ENCODE results near the gene CACNG7.

Gene CACNG7

GRCh38 chr19:53958823-53959757 is 50.0 kb downstream of the CACNG7 start:
- no peaks in the 10 kb centered on the region; the same call in 1 of the 2 replicates for H4K20me1 ChIP-seq
- H3K4me2 ChIP-seq = peak overlapping the region; percentile 14; the same call in 1 of the 2 replicates
- no peaks in the 10 kb centered on the region for H3K36me3 ChIP-seq
- no peak overlapping the region for H3K4me3 ChIP-seq
- H3K27me3 ChIP-seq = peaks cover 73% of the 10 kb centered on the region
- TF ChIP-seq Cebpa-rat (IDR thresholded peaks at IDR 0.05) = no peak
- H3K9me3 ChIP-seq = no peaks in the 10 kb centered on the region
- H3K4me1 ChIP-seq = peaks cover 20% of the 10 kb centered on the region
- no peak overlapping the region for H3K27ac ChIP-seq
- H3K9ac ChIP-seq = no peak overlapping the region

- Histone ChIP-seq H3K27ac (no peak overlapping the region), H3K27me3 (peaks cover 81% of the 10 kb centered on the region), H3K9ac (no peak overlapping the region), H3K4me2 (no peak overlapping the region), H3K4me1 (peaks cover 31% of the 10 kb centered on the region), H4K20me1 (no peaks in the 10 kb centered on the region; the same call in 1 of the 2 replicates), H3K4me3 (no peak overlapping the region), H3K36me3 (no peaks in the 10 kb centered on the region), H3K9me3 (no peaks in the 10 kb centered on the region)
- no peak for TF ChIP-seq Cebpa-rat (IDR thresholded peaks at IDR 0.05)
Measured at GRCh38 chr19:53960187-53960586, 51.1 kb downstream of the CACNG7 start.

GRCh38 chr19:53960886-53961285 is 51.8 kb downstream of the CACNG7 start:
- no peaks in the 10 kb centered on the region; the same call in 1 of the 2 replicates for H4K20me1 ChIP-seq
- H3K4me1 ChIP-seq = peaks cover 34% of the 10 kb centered on the region
- H3K4me3 ChIP-seq = no peak overlapping the region
- H3K27me3 ChIP-seq = peaks cover 81% of the 10 kb centered on the region
- no peak overlapping the region for H3K4me2 ChIP-seq
- TF ChIP-seq Cebpa-rat (IDR thresholded peaks at IDR 0.05) = no peak
- H3K27ac ChIP-seq = no peak overlapping the region
- no peaks in the 10 kb centered on the region for H3K36me3 ChIP-seq
- H3K9me3 ChIP-seq = no peaks in the 10 kb centered on the region
- no peak overlapping the region for H3K9ac ChIP-seq

GRCh38 chr19:53961523-53962356 is 52.7 kb downstream of the CACNG7 start:
- no peaks in the 10 kb centered on the region for H3K36me3 ChIP-seq
- H3K4me2 ChIP-seq = no peak overlapping the region
- H3K4me3 ChIP-seq = no peak overlapping the region
- H3K9me3 ChIP-seq = no peaks in the 10 kb centered on the region
- TF ChIP-seq Cebpa-rat (IDR thresholded peaks at IDR 0.05) = no peak
- peaks cover 34% of the 10 kb centered on the region for H3K4me1 ChIP-seq
- no peak overlapping the region for H3K27ac ChIP-seq
- H3K27me3 ChIP-seq = peaks cover 75% of the 10 kb centered on the region
- H4K20me1 ChIP-seq = no peaks in the 10 kb centered on the region; the same call in 1 of the 2 replicates
- H3K9ac ChIP-seq = no peak overlapping the region

- no peak within 1 kb of the TSS for H3K9ac ChIP-seq
- TF ChIP-seq Cebpa-rat (IDR thresholded peaks at IDR 0.05) = no peak
- no peak within 1 kb of the TSS for H3K4me2 ChIP-seq
Measured at GRCh38 chr19:53962887-53963431, 53.9 kb downstream of the CACNG7 start, which contains the start of gene CACNG8. Gene CACNG8, plus strand, starts transcription at chr19:53962937.

GRCh38 chr19:53965091-53965490 is 56.0 kb downstream of the CACNG7 start:
- Histone ChIP-seq H3K9me3 (no peaks in the 10 kb centered on the region), H3K27me3 (peaks cover 42% of the 10 kb centered on the region), H3K27ac (peak overlapping the region; percentile 47), H3K36me3 (no peaks in the 10 kb centered on the region), H3K9ac (peak overlapping the region; percentile 44; the same call in 1 of the 2 replicates), H3K4me2 (peak overlapping the region; percentile 87), H4K20me1 (no peaks in the 10 kb centered on the region; the same call in 1 of the 2 replicates), H3K4me3 (0 out of 2 replicates have a peak overlapping the region, but pooled peaks have one; percentile 16), H3K4me1 (peaks cover 22% of the 10 kb centered on the region)
- TF ChIP-seq Cebpa-rat (IDR thresholded peaks at IDR 0.05) = no peak

More at GRCh38 chr19:53962887-53963431, 53.9 kb downstream of the CACNG7 start, which contains the start of gene CACNG8:
- no peaks in the 10 kb centered on the region for H3K36me3 ChIP-seq
- no peaks in the 10 kb centered on the region for H3K9me3 ChIP-seq
- H3K27me3 ChIP-seq = peaks cover 63% of the 10 kb centered on the region
- no peak within 1 kb of the TSS for H3K27ac ChIP-seq
- H4K20me1 ChIP-seq = no peaks in the 10 kb centered on the region; the same call in 1 of the 2 replicates
- no peak within 1 kb of the TSS for H3K4me3 ChIP-seq
- H3K4me1 ChIP-seq = peaks cover 34% of the 10 kb centered on the region

GRCh38 chr19:53966931-53967330 is 57.9 kb downstream of the CACNG7 start:
- H3K4me3 ChIP-seq = no peak overlapping the region
- H3K4me2 ChIP-seq = no peak overlapping the region
- no peaks in the 10 kb centered on the region for H4K20me1 ChIP-seq
- H3K4me1 ChIP-seq = peaks cover 26% of the 10 kb centered on the region
- TF ChIP-seq Cebpa-rat (IDR thresholded peaks at IDR 0.05) = no peak
- H3K9me3 ChIP-seq = no peaks in the 10 kb centered on the region
- no peak overlapping the region for H3K27ac ChIP-seq
- H3K36me3 ChIP-seq = no peaks in the 10 kb centered on the region
- H3K27me3 ChIP-seq = peaks cover 24% of the 10 kb centered on the region
- H3K9ac ChIP-seq = no peak overlapping the region

GRCh38 chr19:53969366-53969765 is 60.3 kb downstream of the CACNG7 start:
- Histone ChIP-seq H3K4me1 (peaks cover 20% of the 10 kb centered on the region), H3K4me3 (no peak overlapping the region), H4K20me1 (no peaks in the 10 kb centered on the region), H3K4me2 (no peak overlapping the region), H3K9me3 (no peaks in the 10 kb centered on the region), H3K9ac (no peak overlapping the region), H3K36me3 (no peaks in the 10 kb centered on the region), H3K27me3 (peaks cover 5% of the 10 kb centered on the region), H3K27ac (no peak overlapping the region)
- no peak for TF ChIP-seq Cebpa-rat (IDR thresholded peaks at IDR 0.05)

- peaks cover 9% of the 10 kb centered on the region for H3K4me1 ChIP-seq
- H3K36me3 ChIP-seq = no peaks in the 10 kb centered on the region
- no peak overlapping the region for H3K27ac ChIP-seq
- H3K27me3 ChIP-seq = no peaks in the 10 kb centered on the region
- peak overlapping the region; percentile 36 for H3K4me2 ChIP-seq
- TF ChIP-seq Cebpa-rat (IDR thresholded peaks at IDR 0.05) = no peak
- no peaks in the 10 kb centered on the region for H4K20me1 ChIP-seq
- no peak overlapping the region for H3K9ac ChIP-seq
- no peaks in the 10 kb centered on the region for H3K9me3 ChIP-seq
- H3K4me3 ChIP-seq = no peak overlapping the region
Measured at GRCh38 chr19:53971673-53972072, 62.6 kb downstream of the CACNG7 start.
